Lower leg skin (tissue), 4 donors: Measurements from ENCODE around the gene MSL3B.
"Not testable (repeated sequence)": the region's sequence is repeated elsewhere in the genome, so short reads cannot be mapped to it uniquely, and the experiment has no call there.

Experiments
- DNase-seq, 2 donors: peaks; one replicate each; pipeline ENCODE4 v3.0.0-alpha.2; 2019; ENCODE audit warnings: low spot score in 2 of 2
- H3K4me3 ChIP-seq: fragments of 200-600 bp; sonication (generic); 2 replicates; pipeline ENCODE4 v1.5.1; 2017; ENCODE audit warnings: mild to moderate bottlenecking, low read depth; ENCODE audit not compliant: poor library complexity, severe bottlenecking
- CTCF ChIP-seq, 3 donors: fragments of 450-650 bp; IDR thresholded peaks; one replicate each; pipeline ENCODE4 v1.5.1; 2016; ENCODE audit warnings: antibody characterized with exemption in 3 of 3, mild to moderate bottlenecking in 3 of 3, moderate library complexity in 2 of 3
- POLR2A ChIP-seq, 2 donors: fragments of 450-650 bp; IDR thresholded peaks; one replicate each; pipeline ENCODE4 v1.6.1; 2016 to 2017; ENCODE audit warnings: antibody characterized with exemption in 2 of 2, mild to moderate bottlenecking in 1 of 2, moderate library complexity in 1 of 2
- WGBS, 2 donors: methylation state at CpG; one replicate each; pipeline ENCODE4 v1.1.5; 2018; 5-methylcytosine and 5-hydroxymethylcytosine counted together
- intact Hi-C: fragments of 100-400 bp; cut with DNase I; formaldehyde crosslinking; loops from one replicate; pipeline ENCODE4 v1.15.0; 2023; ENCODE audit warnings: low total_unique reads

The MSL3B gene

DNA sequence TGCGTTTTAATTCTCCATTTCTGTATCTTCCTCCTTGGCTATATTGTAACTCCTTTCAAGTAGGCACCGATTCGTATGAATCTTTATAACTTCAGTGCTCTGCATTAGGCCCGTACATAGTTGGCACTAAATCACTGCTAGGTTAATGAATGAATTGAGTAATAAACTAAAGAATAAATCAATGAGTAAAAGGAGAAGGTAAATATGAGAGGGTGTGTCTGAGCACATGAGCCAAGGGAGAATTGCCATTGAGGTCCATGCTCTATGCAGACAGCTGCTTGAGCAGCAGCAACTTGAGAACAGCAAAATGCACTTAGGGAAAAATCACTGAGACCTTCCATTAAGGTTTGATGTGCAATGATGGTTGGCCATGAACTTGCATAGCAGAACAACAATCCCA is 37.8 kb upstream of the MSL3B start:
- DNase-seq, result no peak
- WGBS, 2 donors, result 89 to 94% methylated on average over 4 of the region's 4 CpGs
- TF ChIP-seq CTCF (IDR thresholded peaks at IDR 0.05) (no peak), POLR2A (IDR thresholded peaks at IDR 0.05) (no peak)
- no peak overlapping the region for H3K4me3 ChIP-seq
- intact Hi-C loops, result no loop called here

- TF ChIP-seq CTCF (IDR thresholded peaks at IDR 0.05), result no peak
- TF ChIP-seq POLR2A (IDR thresholded peaks at IDR 0.05), result no peak
These were observed 33.7 kb upstream of the MSL3B start for GRCh38 chr2:233901884-233902283.

GRCh38 chr2:233901367-233901766 is 33.2 kb upstream of the MSL3B start:
- no peak overlapping the region for H3K4me3 ChIP-seq
- intact Hi-C loops, result no loop called here
- DNase-seq, result no peak
- TF ChIP-seq POLR2A (IDR thresholded peaks at IDR 0.05), result no peak
- TF ChIP-seq CTCF (IDR thresholded peaks at IDR 0.05), result no peak
- 60 to 72% methylated on average over 4 of the region's 4 CpGs for WGBS, 2 donors

More at GRCh38 chr2:233901884-233902283, 33.7 kb upstream of the MSL3B start:
- no peak overlapping the region for H3K4me3 ChIP-seq
- DNase-seq, result no peak
- intact Hi-C loops, result no loop called here
- WGBS, 2 donors, result 86 to 90% methylated on average over 4 of the region's 4 CpGs

DNA sequence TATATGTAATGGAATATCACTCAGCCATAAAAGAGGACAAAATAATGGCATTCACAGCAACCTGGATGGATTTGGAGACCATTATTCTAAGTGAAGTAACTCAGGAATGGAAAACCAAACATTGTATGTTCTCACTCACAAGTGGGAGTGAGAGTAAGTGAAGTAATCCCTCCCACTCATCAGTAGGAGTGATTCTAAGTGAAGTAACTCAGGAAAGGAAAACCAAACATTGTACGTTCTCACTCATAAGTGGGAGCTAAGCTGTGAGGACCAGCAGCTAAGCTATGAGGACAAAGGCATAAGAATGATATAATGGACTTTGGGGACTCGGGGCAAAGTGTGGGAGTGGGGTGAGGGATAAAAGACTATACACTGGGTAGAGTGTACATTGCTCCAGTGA is 28.1 kb upstream of the MSL3B start:
- WGBS, 2 donors, result 78 to 84% methylated on average over 2 of the region's 2 CpGs
- intact Hi-C loops, H3K4me3 ChIP-seq, DNase-seq: not testable (repeated sequence)

GRCh38 chr2:233892793-233893192 is 24.6 kb upstream of the MSL3B start:
- intact Hi-C loops, result no loop called here
- TF ChIP-seq POLR2A (IDR thresholded peaks at IDR 0.05) (no peak), CTCF (IDR thresholded peaks at IDR 0.05) (no peak)
- no peak overlapping the region for H3K4me3 ChIP-seq
- DNase-seq, result no peak
- 83% methylated on average over 2 of the region's 2 CpGs for WGBS, 2 donors

GRCh38 chr2:233882353-233882752 is 14.2 kb upstream of the MSL3B start:
- H3K4me3 ChIP-seq, result no peak overlapping the region
- intact Hi-C loops, result no loop called here
- no peak for TF ChIP-seq POLR2A (IDR thresholded peaks at IDR 0.05)
- no peak for TF ChIP-seq CTCF (IDR thresholded peaks at IDR 0.05)
- no peak for DNase-seq

GRCh38 chr2:233872125-233872524 is 3.9 kb upstream of the MSL3B start:
- intact Hi-C loops, DNase-seq, H3K4me3 ChIP-seq: not testable (repeated sequence)
- WGBS, 2 donors, result 34 to 40% methylated on average over 2 of the region's 2 CpGs
